ENCODE data around the gene SNX33.

SNX33 gene

GRCh38 chr15:75650908-75651809 is 3.4 kb downstream of the SNX33 start:
- Histone ChIP-seq H3K36me3 (ENCODE audit: low read depth) (peaks cover 61% of the 10 kb centered on the region), H3K4me1 (ENCODE audit: insufficient read depth, poor library complexity, severe bottlenecking) (peaks cover 36% of the 10 kb centered on the region), H3K9me3 (ENCODE audit: severe bottlenecking) (no peaks in the 10 kb centered on the region), H3K4me3 (ENCODE audit: severe bottlenecking) (peak overlapping the region; percentile 15), H3K27me3 (ENCODE audit: insufficient read depth, poor library complexity, severe bottlenecking) (no peaks in the 10 kb centered on the region), H3K27ac (ENCODE audit: poor library complexity, severe bottlenecking) (peak overlapping the region; percentile 81)
- ATAC-seq (ENCODE audit: low read depth) (peak; percentile 2; the same call in 1 of the 3 replicates), DNase-seq (ENCODE audit: low spot score) (peak; percentile 72)
- TF ChIP-seq CTCF (IDR thresholded peaks at IDR 0.05; ENCODE audit: poor library complexity, severe bottlenecking) = no peak

- peak overlapping the region; percentile 81 for H3K27ac ChIP-seq (ENCODE audit: poor library complexity, severe bottlenecking)
- no peak for DNase-seq (ENCODE audit: low spot score)
- ATAC-seq (ENCODE audit: low read depth) = no peak
Observed at GRCh38 chr15:75651810-75652543, 4.3 kb downstream of the SNX33 start.

GRCh38 chr15:75653347-75653913 is 5.7 kb downstream of the SNX33 start:
- TF ChIP-seq CTCF (IDR thresholded peaks at IDR 0.05; ENCODE audit: poor library complexity, severe bottlenecking) = no peak
- Histone ChIP-seq H3K9me3 (ENCODE audit: severe bottlenecking) (no peaks in the 10 kb centered on the region), H3K4me1 (ENCODE audit: insufficient read depth, poor library complexity, severe bottlenecking) (peaks cover 32% of the 10 kb centered on the region), H3K4me3 (ENCODE audit: severe bottlenecking) (no peak overlapping the region), H3K27me3 (ENCODE audit: insufficient read depth, poor library complexity, severe bottlenecking) (no peaks in the 10 kb centered on the region), H3K27ac (ENCODE audit: poor library complexity, severe bottlenecking) (peak overlapping the region; percentile 81), H3K36me3 (ENCODE audit: low read depth) (peaks cover 76% of the 10 kb centered on the region)
- DNase-seq (ENCODE audit: low spot score) (no peak), ATAC-seq (ENCODE audit: low read depth) (no peak)

More at GRCh38 chr15:75651810-75652543, 4.3 kb downstream of the SNX33 start:
- peaks cover 32% of the 10 kb centered on the region for H3K4me1 ChIP-seq (ENCODE audit: insufficient read depth, poor library complexity, severe bottlenecking)
- no peaks in the 10 kb centered on the region for H3K27me3 ChIP-seq (ENCODE audit: insufficient read depth, poor library complexity, severe bottlenecking)
- peaks cover 68% of the 10 kb centered on the region for H3K36me3 ChIP-seq (ENCODE audit: low read depth)
- no peaks in the 10 kb centered on the region for H3K9me3 ChIP-seq (ENCODE audit: severe bottlenecking)
- peak overlapping the region; percentile 15 for H3K4me3 ChIP-seq (ENCODE audit: severe bottlenecking)
- TF ChIP-seq CTCF (IDR thresholded peaks at IDR 0.05; ENCODE audit: poor library complexity, severe bottlenecking) = no peak

- no peak overlapping the region for H3K4me3 ChIP-seq (ENCODE audit: severe bottlenecking)
- no peak for TF ChIP-seq CTCF (IDR thresholded peaks at IDR 0.05; ENCODE audit: poor library complexity, severe bottlenecking)
- H3K4me1 ChIP-seq (ENCODE audit: insufficient read depth, poor library complexity, severe bottlenecking) = peaks cover 29% of the 10 kb centered on the region
- peaks cover 79% of the 10 kb centered on the region for H3K36me3 ChIP-seq (ENCODE audit: low read depth)
- ATAC-seq (ENCODE audit: low read depth) (no peak), DNase-seq (ENCODE audit: low spot score) (peak; percentile 72)
- peak overlapping the region; percentile 6 for H3K27ac ChIP-seq (ENCODE audit: poor library complexity, severe bottlenecking)
- H3K9me3 ChIP-seq (ENCODE audit: severe bottlenecking) = no peaks in the 10 kb centered on the region
- no peaks in the 10 kb centered on the region for H3K27me3 ChIP-seq (ENCODE audit: insufficient read depth, poor library complexity, severe bottlenecking)
Observed at GRCh38 chr15:75654201-75654907, 6.6 kb downstream of the SNX33 start.
